CD4-positive, alpha-beta T cell (primary cell): Measurements from ENCODE around the gene OBP2A. TPM values are rescaled to one million over a fixed set of nuclear protein-coding genes. Genes with fewer than 3 reads are reported as not detected.
"Not testable (repeated sequence)": the region's sequence is repeated elsewhere in the genome, so short reads cannot be mapped to it uniquely, and the experiment has no call there.

ENCODE experiments used
- ATAC-seq: fragments of 200-7000 bp; cut with Tn5 transposase; one replicate; pipeline ENCODE4 v1.10.0; 2022; ENCODE audit warnings: mild to moderate bottlenecking; ENCODE audit not compliant: poor library complexity
- CTCF ChIA-PET: fragments of 350-600 bp; sonication (Branson Sonifier 250); formaldehyde crosslinking; loops from one replicate; lab custom pipeline; 2021; ENCODE audit warnings: antibody characterized with exemption, inconsistent platforms; lab: Charles Lee
- POLR2A ChIA-PET: fragments of 350-600 bp; sonication (Branson Sonifier 250); formaldehyde crosslinking; loops from one replicate; lab custom pipeline; 2021; ENCODE audit warnings: antibody characterized with exemption, inconsistent platforms; lab: Charles Lee
- DNase-seq, 14 experiments: peaks; one replicate each; pipeline ENCODE4 v3.0.0-alpha.2; 2013 to 2020; ENCODE audit warnings: mixed read lengths in 2 of 14
- H3K27ac ChIP-seq, 2 donors: one replicate each; pipeline versions ENCODE4 v1.5.1 to v1.7.0; 2013; ENCODE audit warnings: low read length in 2 of 2, low read depth in 1 of 2, mild to moderate bottlenecking in 1 of 2
- H3K27me3 ChIP-seq, 2 experiments: 1 replicate in 1 of 2; 2 replicates in 1 of 2; pipeline versions ENCODE4 v1.6.1 to v1.7.0; 2013; ENCODE audit warnings: low read length in 2 of 2, control low read depth in 1 of 2, mild to moderate bottlenecking in 1 of 2, moderate library complexity in 1 of 2; ENCODE audit not compliant: insufficient read depth in 2 of 2, control insufficient read depth in 1 of 2
- H3K36me3 ChIP-seq: one replicate; pipeline ENCODE4 v1.6.1; 2013; ENCODE audit warnings: low read length, control low read depth; ENCODE audit not compliant: insufficient read depth
- H3K4me1 ChIP-seq: one replicate; pipeline ENCODE4 v1.6.1; 2013; ENCODE audit warnings: low read length, control low read depth; ENCODE audit not compliant: insufficient read depth
- H3K4me3 ChIP-seq: one replicate; pipeline ENCODE4 v1.5.1; 2013; ENCODE audit warnings: mild to moderate bottlenecking, low read length, moderate library complexity
- H3K9me3 ChIP-seq, 2 experiments: 1 replicate in 1 of 2; 2 replicates in 1 of 2; pipeline versions ENCODE4 v1.6.1 to v1.7.0; 2013; ENCODE audit warnings: low read length in 2 of 2, mild to moderate bottlenecking in 2 of 2, control low read depth in 1 of 2, moderate library complexity in 1 of 2; ENCODE audit not compliant: control insufficient read depth in 1 of 2, insufficient read depth in 1 of 2
- H3K27ac Mint-ChIP-seq: one replicate; pipeline ENCODE4 v1.8.0; 2020; ENCODE audit warnings: mixed read lengths
- H3K27me3 Mint-ChIP-seq: one replicate; pipeline ENCODE4 v1.8.0; 2021; ENCODE audit warnings: mixed read lengths
- H3K36me3 Mint-ChIP-seq: one replicate; pipeline ENCODE4 v1.8.0; 2021; ENCODE audit warnings: low read depth, mixed read lengths
- H3K4me1 Mint-ChIP-seq: one replicate; pipeline ENCODE4 v1.8.0; 2021; ENCODE audit warnings: low read depth, mixed read lengths
- H3K4me3 Mint-ChIP-seq: one replicate; pipeline ENCODE4 v1.8.0; 2020; ENCODE audit warnings: mild to moderate bottlenecking, mixed read lengths
- H3K9me3 Mint-ChIP-seq: one replicate; pipeline ENCODE4 v1.8.0; 2020; ENCODE audit warnings: mixed read lengths
- CTCF ChIP-seq: fragments of 200-600 bp; IDR thresholded peaks from one replicate; pipeline ENCODE4 v1.8.0; 2022; ENCODE audit warnings: antibody characterized with exemption, mild to moderate bottlenecking
- intact Hi-C, 2 experiments: fragments of 100-400 bp; cut with DNase I in 1 of 2; cut with micrococcal nuclease in 1 of 2; formaldehyde crosslinking; loops; one replicate each; pipeline versions ENCODE4 v1.15.1 to v1.9.0; 2023 to 2025; cut with DNase I, micrococcal nuclease
- total RNA-seq, 174 experiments: library from RNA in 2 of 174; stranded (reverse) in 2 of 174; gene quantifications; one replicate each; pipeline ENCODE4 v1.2.3 and lab custom pipeline; 2021 to 2026

The OBP2A gene
- total RNA-seq, 2 experiments from 2014 or later: not detected

GRCh38 chr9:135512904-135513303 lies 33.0 kb upstream of the OBP2A start:
- Mint-ChIP-seq H3K4me3 (no peak overlapping the region), H3K4me1 (no peaks in the 10 kb centered on the region), H3K36me3 (no peaks in the 10 kb centered on the region), H3K9me3 (peaks cover 6% of the 10 kb centered on the region), H3K27me3 (peaks cover 8% of the 10 kb centered on the region), H3K27ac (no peak overlapping the region)
- Histone ChIP-seq H3K27me3 (peaks cover 0 to 2% of the 10 kb centered on the region in 2 experiments), H3K36me3 (no peaks in the 10 kb centered on the region), H3K27ac (no peak overlapping the region), H3K4me3 (no peak overlapping the region), H3K9me3 (peaks cover 0 to 13% of the 10 kb centered on the region in 2 experiments), H3K4me1 (peaks cover 4% of the 10 kb centered on the region)
- TF ChIP-seq CTCF: no peak
- intact Hi-C loops: no loop called here
- no peak for ATAC-seq
- CTCF ChIA-PET: no interaction called here
- POLR2A ChIA-PET: no interaction called here
- DNase-seq: peak in 1 of 14 experiments; percentile 5

GRCh38 chr9:135513351-135513846 lies 32.5 kb upstream of the OBP2A start:
- POLR2A ChIA-PET: no interaction called here
- peaks cover 0 to 10% of the 10 kb centered on the region in 2 experiments for H3K9me3 ChIP-seq
- no peak overlapping the region for H3K4me3 Mint-ChIP-seq

GRCh38 chr9:135513906-135514305 lies 32.0 kb upstream of the OBP2A start:
- not testable (repeated sequence) for H3K27me3 Mint-ChIP-seq

More at GRCh38 chr9:135513351-135513846, 32.5 kb upstream of the OBP2A start:
- intact Hi-C loops: no loop called here
- no peak for ATAC-seq
- no peaks in the 10 kb centered on the region for H3K36me3 Mint-ChIP-seq
- H3K27me3 Mint-ChIP-seq: peaks cover 8% of the 10 kb centered on the region
- H3K4me1 Mint-ChIP-seq: no peaks in the 10 kb centered on the region
- H3K9me3 Mint-ChIP-seq: peaks cover 6% of the 10 kb centered on the region
- Histone ChIP-seq H3K27me3 (peaks cover 0 to 2% of the 10 kb centered on the region in 2 experiments), H3K4me1 (peaks cover 4% of the 10 kb centered on the region), H3K27ac (no peak overlapping the region), H3K36me3 (no peaks in the 10 kb centered on the region), H3K4me3 (no peak overlapping the region)
- H3K27ac Mint-ChIP-seq: no peak overlapping the region
- CTCF ChIA-PET: no interaction called here
- TF ChIP-seq CTCF: no peak
- DNase-seq: peak in 1 of 14 experiments; percentile 22

More at GRCh38 chr9:135513906-135514305, 32.0 kb upstream of the OBP2A start:
- H3K36me3 ChIP-seq, H3K9me3 Mint-ChIP-seq, H3K27ac ChIP-seq, H3K36me3 Mint-ChIP-seq, H3K4me3 Mint-ChIP-seq, intact Hi-C loops, H3K4me1 ChIP-seq, H3K4me3 ChIP-seq, H3K4me1 Mint-ChIP-seq, H3K27me3 ChIP-seq, CTCF ChIA-PET, H3K9me3 ChIP-seq, POLR2A ChIA-PET, ATAC-seq, H3K27ac Mint-ChIP-seq: not testable (repeated sequence)
- DNase-seq: peak in 1 of 14 experiments; percentile 20
